ENCODE results near the gene SEPTIN7. TPM values are rescaled to one million over a fixed set of nuclear protein-coding genes. Genes with fewer than 3 reads are reported as not detected.

The SEPTIN7 gene
- total RNA-seq, 2 experiments from 2014 or later, result 158 to 178 TPM

- H3K4me3 Mint-ChIP-seq, result no peak overlapping the region
- peaks cover 6% of the 10 kb centered on the region for H3K4me1 Mint-ChIP-seq (ENCODE audit: low read depth)
- no peaks in the 10 kb centered on the region for H3K36me3 Mint-ChIP-seq (ENCODE audit: low read depth)
- CTCF ChIA-PET, result no interaction called here
- no peak for DNase-seq
- no peak overlapping the region for H3K27ac Mint-ChIP-seq
- H3K27me3 Mint-ChIP-seq (ENCODE audit: low read depth), result no peaks in the 10 kb centered on the region
- intact Hi-C loops (cut with micrococcal nuclease), result no loop called here
- no peaks in the 10 kb centered on the region for H3K9me3 Mint-ChIP-seq
Observed at GRCh38 chr7:35797311-35797710, 3.5 kb upstream of the SEPTIN7 start.

- Mint-ChIP-seq H3K4me3 (peak overlapping the region; percentile 96), H3K9me3 (no peaks in the 10 kb centered on the region), H3K4me1 (ENCODE audit: low read depth) (peaks cover 34% of the 10 kb centered on the region), H3K27me3 (ENCODE audit: low read depth) (no peaks in the 10 kb centered on the region), H3K27ac (peak overlapping the region; percentile 97), H3K36me3 (ENCODE audit: low read depth) (peaks cover 3% of the 10 kb centered on the region)
- intact Hi-C loops (cut with micrococcal nuclease), result loop anchor here (1.0 to 5.0 kb wide), 6 partner anchors 42 to 1555 kb away; partner anchors contain the start of gene DPY19L1
- DNase-seq, result peak; percentile 80
- CTCF ChIA-PET, result interaction anchor here (0.6 to 2.1 kb wide), 9 partner anchors 37 to 108 kb away, joined by 3 to 10 read pairs (median 3); no protein-coding TSS in a partner anchor
Observed at GRCh38 chr7:35799846-35800717, 775 bp upstream of the SEPTIN7 start.

- Mint-ChIP-seq H3K36me3 (ENCODE audit: low read depth) (peaks cover 7% of the 10 kb centered on the region), H3K27ac (peak overlapping the region; percentile 97), H3K27me3 (ENCODE audit: low read depth) (no peaks in the 10 kb centered on the region), H3K4me3 (peak overlapping the region; percentile 96), H3K4me1 (ENCODE audit: low read depth) (peaks cover 46% of the 10 kb centered on the region), H3K9me3 (no peaks in the 10 kb centered on the region)
- CTCF ChIA-PET, result interaction anchor here (0.6 to 2.2 kb wide), 9 partner anchors 10 to 539 kb away, joined by 3 to 15 read pairs (median 3); no protein-coding TSS in a partner anchor
- DNase-seq, result peak; percentile 75
- intact Hi-C loops (cut with micrococcal nuclease), result loop anchor here (1.0 to 5.0 kb wide), 12 partner anchors 17 to 1553 kb away; partner anchors contain the start of genes DPY19L1 and HERPUD2
Observed at GRCh38 chr7:35801392-35802101, 690 bp downstream of the SEPTIN7 start.

GRCh38 chr7:35802102-35802466 is 1.2 kb downstream of the SEPTIN7 start:
- no peak for DNase-seq
- peaks cover 7% of the 10 kb centered on the region for H3K36me3 Mint-ChIP-seq (ENCODE audit: low read depth)
- CTCF ChIA-PET, result interaction anchor here (0.7 to 2.2 kb wide), 6 partner anchors 10 to 158 kb away, joined by 3 to 15 read pairs (median 4); no protein-coding TSS in a partner anchor
- peak overlapping the region; percentile 93 for H3K27ac Mint-ChIP-seq
- intact Hi-C loops (cut with micrococcal nuclease), result loop anchor here (5.0 kb wide), 2 partner anchors 40 to 590 kb away; no protein-coding TSS in a partner anchor
- no peaks in the 10 kb centered on the region for H3K9me3 Mint-ChIP-seq
- peak overlapping the region; percentile 96 for H3K4me3 Mint-ChIP-seq
- H3K4me1 Mint-ChIP-seq (ENCODE audit: low read depth), result peaks cover 51% of the 10 kb centered on the region
- H3K27me3 Mint-ChIP-seq (ENCODE audit: low read depth), result no peaks in the 10 kb centered on the region

GRCh38 chr7:35802649-35803048 is 1.8 kb downstream of the SEPTIN7 start:
- Mint-ChIP-seq H3K4me3 (peak overlapping the region; percentile 96), H3K27ac (peak overlapping the region; percentile 93), H3K4me1 (ENCODE audit: low read depth) (peaks cover 51% of the 10 kb centered on the region), H3K9me3 (no peaks in the 10 kb centered on the region), H3K27me3 (ENCODE audit: low read depth) (no peaks in the 10 kb centered on the region), H3K36me3 (ENCODE audit: low read depth) (peaks cover 7% of the 10 kb centered on the region)
- DNase-seq, result peak; percentile 27
- CTCF ChIA-PET, result interaction anchor here (0.7 to 2.2 kb wide), 6 partner anchors 9 to 159 kb away, joined by 3 to 15 read pairs (median 4); no protein-coding TSS in a partner anchor
- intact Hi-C loops (cut with micrococcal nuclease), result loop anchor here (5.0 kb wide), 2 partner anchors 40 to 590 kb away; no protein-coding TSS in a partner anchor

- CTCF ChIA-PET, result interaction anchor here (0.7 kb wide), 1 partner anchor 102 kb away, joined by 3 read pairs; no protein-coding TSS in a partner anchor
- intact Hi-C loops (cut with micrococcal nuclease), result loop anchor here (5.0 kb wide), 2 partner anchors 38 to 588 kb away; no protein-coding TSS in a partner anchor
- Mint-ChIP-seq H3K4me3 (no peak overlapping the region), H3K27ac (no peak overlapping the region), H3K4me1 (ENCODE audit: low read depth) (peaks cover 66% of the 10 kb centered on the region), H3K27me3 (ENCODE audit: low read depth) (no peaks in the 10 kb centered on the region), H3K9me3 (no peaks in the 10 kb centered on the region), H3K36me3 (ENCODE audit: low read depth) (peaks cover 11% of the 10 kb centered on the region)
- DNase-seq, result no peak
Observed at GRCh38 chr7:35804231-35804970, 3.5 kb downstream of the SEPTIN7 start.

GRCh38 chr7:35805876-35806275 is 5.0 kb downstream of the SEPTIN7 start:
- intact Hi-C loops (cut with micrococcal nuclease), result no loop called here
- DNase-seq, result peak; percentile 17
- Mint-ChIP-seq H3K27me3 (ENCODE audit: low read depth) (no peaks in the 10 kb centered on the region), H3K9me3 (no peaks in the 10 kb centered on the region), H3K4me1 (ENCODE audit: low read depth) (peaks cover 76% of the 10 kb centered on the region), H3K36me3 (ENCODE audit: low read depth) (peaks cover 22% of the 10 kb centered on the region), H3K27ac (no peak overlapping the region), H3K4me3 (no peak overlapping the region)
- CTCF ChIA-PET, result no interaction called here

- H3K27ac Mint-ChIP-seq, result no peak overlapping the region
- intact Hi-C loops (cut with micrococcal nuclease), result no loop called here
Observed at GRCh38 chr7:35816514-35816913, 15.7 kb downstream of the SEPTIN7 start.

GRCh38 chr7:35817181-35817580 is 16.3 kb downstream of the SEPTIN7 start:
- peaks cover 33% of the 10 kb centered on the region for H3K36me3 Mint-ChIP-seq (ENCODE audit: low read depth)
- H3K9me3 Mint-ChIP-seq, result peaks cover 16% of the 10 kb centered on the region
- no peaks in the 10 kb centered on the region for H3K27me3 Mint-ChIP-seq (ENCODE audit: low read depth)
- CTCF ChIA-PET, result no interaction called here
- intact Hi-C loops (cut with micrococcal nuclease), result no loop called here
- no peak overlapping the region for H3K27ac Mint-ChIP-seq
- peaks cover 73% of the 10 kb centered on the region for H3K4me1 Mint-ChIP-seq (ENCODE audit: low read depth)
- no peak for DNase-seq
- H3K4me3 Mint-ChIP-seq, result no peak overlapping the region

More at GRCh38 chr7:35816514-35816913, 15.7 kb downstream of the SEPTIN7 start:
- H3K27me3 Mint-ChIP-seq (ENCODE audit: low read depth), result no peaks in the 10 kb centered on the region
- no peak overlapping the region for H3K4me3 Mint-ChIP-seq
- DNase-seq, result no peak
- peaks cover 33% of the 10 kb centered on the region for H3K36me3 Mint-ChIP-seq (ENCODE audit: low read depth)
- CTCF ChIA-PET, result no interaction called here
- H3K4me1 Mint-ChIP-seq (ENCODE audit: low read depth), result peaks cover 77% of the 10 kb centered on the region
- H3K9me3 Mint-ChIP-seq, result peaks cover 16% of the 10 kb centered on the region

GRCh38 chr7:35817930-35818329 is 17.1 kb downstream of the SEPTIN7 start:
- peaks cover 36% of the 10 kb centered on the region for H3K36me3 Mint-ChIP-seq (ENCODE audit: low read depth)
- H3K27ac Mint-ChIP-seq, result no peak overlapping the region
- H3K4me1 Mint-ChIP-seq (ENCODE audit: low read depth), result peaks cover 73% of the 10 kb centered on the region
- no peak overlapping the region for H3K4me3 Mint-ChIP-seq
- no peaks in the 10 kb centered on the region for H3K27me3 Mint-ChIP-seq (ENCODE audit: low read depth)
- intact Hi-C loops (cut with micrococcal nuclease), result loop anchor here (1.0 kb wide), 1 partner anchor 17 kb away; the partner anchor contains the start of gene SEPTIN7
- peaks cover 16% of the 10 kb centered on the region for H3K9me3 Mint-ChIP-seq
- CTCF ChIA-PET, result no interaction called here
- DNase-seq, result no peak

- Mint-ChIP-seq H3K27ac (no peak overlapping the region), H3K36me3 (ENCODE audit: low read depth) (peaks cover 36% of the 10 kb centered on the region), H3K4me3 (no peak overlapping the region), H3K27me3 (ENCODE audit: low read depth) (no peaks in the 10 kb centered on the region), H3K9me3 (peaks cover 16% of the 10 kb centered on the region), H3K4me1 (ENCODE audit: low read depth) (peaks cover 69% of the 10 kb centered on the region)
- CTCF ChIA-PET, result interaction anchor here (2.7 kb wide), 1 partner anchor 16 kb away, joined by 15 read pairs; no protein-coding TSS in a partner anchor
- DNase-seq, result no peak
- intact Hi-C loops (cut with micrococcal nuclease), result loop anchor here (1.0 kb wide), 1 partner anchor 17 kb away; the partner anchor contains the start of gene SEPTIN7
Observed at GRCh38 chr7:35818513-35818912, 17.7 kb downstream of the SEPTIN7 start.

Data from activated naive CD4-positive, alpha-beta T cell treated with anti-CD3 and anti-CD28 coated beads for 36 hours (primary cell).